Measurements from ENCODE around the gene TPH1.
"Not testable (repeated sequence)": the region's sequence is repeated elsewhere in the genome, so short reads cannot be mapped to it uniquely, and the experiment has no call there.

The TPH1 gene

DNA sequence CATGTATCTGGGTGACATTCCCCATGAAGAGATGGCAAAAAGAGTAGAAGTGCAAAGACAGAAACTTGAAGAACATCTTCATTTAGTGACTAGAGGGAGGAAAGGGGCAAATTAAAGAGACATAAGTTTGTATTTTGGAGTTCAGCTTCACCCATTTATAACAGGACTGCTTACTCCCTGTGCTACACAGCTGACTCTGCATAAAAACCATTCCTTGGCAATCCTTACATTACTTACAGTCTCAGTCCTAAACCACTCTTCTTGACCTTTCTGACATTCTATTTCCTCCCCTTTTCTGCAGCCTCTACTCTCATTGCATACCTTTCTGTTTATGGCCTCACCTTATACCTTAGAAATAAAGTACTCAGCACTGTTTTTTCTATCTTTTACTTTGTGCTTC, 26.4 kb downstream of the TPH1 start:
- DNase-seq = no peak

DNA sequence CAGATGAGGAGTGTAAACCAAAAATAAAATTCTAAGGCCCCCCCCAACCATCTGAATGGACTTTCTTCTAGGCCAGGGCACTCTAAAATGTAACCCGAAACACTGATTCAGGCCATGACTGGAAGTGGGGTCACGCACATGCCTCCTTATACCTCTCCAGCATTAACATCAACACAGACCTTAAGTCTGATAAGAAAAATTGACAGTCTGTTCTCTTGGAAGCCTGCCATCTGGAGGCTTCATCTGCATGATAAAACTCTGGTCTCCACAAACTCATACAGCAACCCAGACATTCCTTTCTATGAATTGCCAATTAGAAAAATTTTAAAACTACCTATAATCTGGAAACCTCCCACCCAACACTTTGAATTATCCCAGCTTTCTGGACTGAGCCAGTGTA, 29.3 kb downstream of the TPH1 start:
- no peak for DNase-seq

- DNase-seq = no peak
These were observed 31.2 kb downstream of the TPH1 start for GRCh38 chr11:18014876-18015275.

GRCh38 chr11:18013790-18014507, 32.1 kb downstream of the TPH1 start:
- no peak for DNase-seq

- peak; percentile 86 for DNase-seq
These were observed 32.9 kb downstream of the TPH1 start, which contains the start of gene SERGEF for GRCh38 chr11:18012906-18013781. Gene SERGEF, minus strand, starts transcription at chr11:18013047. Its CDS starts 37 bp downstream, at chr11:18013010.

GRCh38 chr11:18012122-18012905, 33.8 kb downstream of the TPH1 start:
- peak; percentile 40 for DNase-seq

- no peak for DNase-seq
These were observed 34.4 kb downstream of the TPH1 start for GRCh38 chr11:18011633-18012032.

DNA sequence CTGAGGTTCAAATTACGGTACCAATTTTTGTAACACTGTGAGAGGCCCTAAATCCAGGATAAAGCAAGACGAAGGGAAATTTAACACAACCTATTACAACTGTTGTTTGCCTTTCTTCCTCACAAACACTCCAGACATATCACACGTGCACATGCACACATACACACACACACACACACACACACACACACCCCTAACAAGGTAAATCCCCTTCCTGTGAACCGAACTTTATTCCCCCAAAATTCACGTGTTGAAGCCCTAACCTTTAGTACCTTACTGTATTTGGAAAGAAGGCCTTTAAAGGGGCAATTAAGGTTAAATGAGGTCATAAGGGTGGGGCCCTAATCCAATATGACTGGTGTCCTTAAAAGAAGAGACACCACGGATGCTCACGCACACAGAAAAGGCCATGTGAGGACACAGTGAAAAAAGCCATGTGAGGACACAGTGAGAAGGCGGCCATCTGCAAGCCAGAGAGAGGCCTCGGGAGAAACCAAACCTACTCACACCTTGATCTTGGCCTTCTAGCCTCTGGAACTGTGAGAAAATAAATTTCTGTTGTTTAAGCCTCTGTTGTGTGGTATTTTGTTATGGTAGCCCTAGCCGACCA, 35.0 kb downstream of the TPH1 start:
- DNase-seq = no peak

DNA sequence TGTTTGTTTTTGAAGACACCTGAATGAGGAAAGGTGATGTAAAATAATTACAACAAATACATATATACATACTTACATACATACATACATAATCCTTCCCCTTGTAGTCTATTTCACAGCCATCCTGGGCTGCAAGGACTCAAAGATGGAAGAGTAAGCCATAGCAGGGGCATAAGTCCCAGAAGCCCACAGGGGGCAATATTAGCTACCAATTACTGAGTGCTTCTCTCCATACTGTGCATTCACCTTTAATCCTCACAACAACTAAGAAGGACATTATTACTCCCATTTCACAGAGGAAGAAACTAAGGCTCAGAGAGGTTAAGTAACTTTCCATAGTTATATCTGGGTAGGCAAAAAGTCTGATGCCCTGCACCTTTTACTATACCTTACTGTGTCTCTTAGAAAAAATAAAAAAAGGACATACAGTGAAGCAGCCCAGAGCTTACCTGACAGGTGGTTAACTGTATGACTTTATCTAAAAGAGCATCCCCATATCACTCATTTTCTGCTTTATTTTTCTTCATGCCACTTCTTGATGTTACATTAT, 35.9 kb downstream of the TPH1 start:
- DNase-seq = no peak

GRCh38 chr11:18005376-18006129, 40.5 kb downstream of the TPH1 start:
- DNase-seq = no peak

GRCh38 chr11:18001191-18001590, 44.9 kb downstream of the TPH1 start:
- no peak for DNase-seq

- DNase-seq = no peak
These were observed 45.3 kb downstream of the TPH1 start for GRCh38 chr11:18000760-18001159.

DNA sequence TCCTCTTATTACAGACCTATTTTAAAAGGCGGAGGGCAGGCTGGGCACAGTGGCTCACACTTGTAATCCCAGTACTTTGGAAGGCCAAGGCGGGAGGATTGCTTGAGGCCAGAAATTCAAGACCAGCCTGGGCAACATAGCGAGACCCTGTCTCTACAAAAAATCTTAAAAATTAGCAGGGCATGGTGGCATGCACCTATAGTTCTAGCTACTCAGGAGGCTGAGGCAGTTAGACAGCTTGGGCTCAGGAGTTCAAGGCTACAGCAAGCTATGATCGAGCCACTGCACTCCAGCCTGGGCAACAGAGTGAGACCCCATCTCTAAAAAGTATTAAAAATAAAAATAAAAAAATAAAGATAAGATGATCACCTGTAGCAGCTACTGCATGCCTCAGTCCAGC, 45.9 kb downstream of the TPH1 start:
- not testable (repeated sequence) for DNase-seq
